Mesothelial cell of epicardium (in vitro differentiated cells): Measurements from ENCODE around the gene LRRFIP2. TPM values are rescaled to one million over a fixed set of nuclear protein-coding genes. Genes with fewer than 3 reads are reported as not detected.

Experiments
- DNase-seq, 2 experiments: peaks; one replicate each; pipeline ENCODE4 v3.0.0; 2021; ENCODE audit warnings: low spot score in 2 of 2; ENCODE audit not compliant: unreplicated experiment in 2 of 2
- H3K27ac Mint-ChIP-seq: 2 replicates; pipeline ENCODE4 v1.8.0; 2021; ENCODE audit warnings: mixed read lengths
- H3K27me3 Mint-ChIP-seq: 2 replicates; pipeline ENCODE4 v1.8.0; 2021; ENCODE audit warnings: low read depth, mixed read lengths
- H3K36me3 Mint-ChIP-seq: 2 replicates; pipeline ENCODE4 v1.8.0; 2021; ENCODE audit warnings: mixed read lengths
- H3K4me1 Mint-ChIP-seq: 2 replicates; pipeline ENCODE4 v1.8.0; 2021; ENCODE audit warnings: mixed read lengths
- H3K4me3 Mint-ChIP-seq: 2 replicates; pipeline ENCODE4 v1.8.0; 2021; ENCODE audit warnings: mild to moderate bottlenecking, moderate library complexity, mixed read lengths
- H3K9me3 Mint-ChIP-seq: 2 replicates; pipeline ENCODE4 v1.8.0; 2021; ENCODE audit warnings: mixed read lengths
- CTCF ChIP-seq: fragments of 200-600 bp; sonication (generic); IDR thresholded peaks from one replicate; pipeline ENCODE4 v1.5.0; 2021; ENCODE audit warnings: antibody characterized with exemption; ENCODE audit not compliant: unreplicated experiment
- total RNA-seq: library from RNA; stranded (reverse); gene quantifications from 3 replicates; pipeline ENCODE4 v1.2.1, GENCODE V29; 2021

The LRRFIP2 gene
- total RNA-seq, 1 donor from 2014 or later: 41.7 TPM

GRCh38 chr3:37197810-37198371 is 23.5 kb upstream of the LRRFIP2 start:
- TF ChIP-seq CTCF: no peak
- no peaks in the 10 kb centered on the region for H3K36me3 Mint-ChIP-seq
- H3K4me3 Mint-ChIP-seq: no peak overlapping the region
- no peak overlapping the region for H3K27ac Mint-ChIP-seq
- no peak for DNase-seq
- no peaks in the 10 kb centered on the region for H3K27me3 Mint-ChIP-seq
- peaks cover 7% of the 10 kb centered on the region for H3K9me3 Mint-ChIP-seq
- H3K4me1 Mint-ChIP-seq: peaks cover 20% of the 10 kb centered on the region

DNA sequence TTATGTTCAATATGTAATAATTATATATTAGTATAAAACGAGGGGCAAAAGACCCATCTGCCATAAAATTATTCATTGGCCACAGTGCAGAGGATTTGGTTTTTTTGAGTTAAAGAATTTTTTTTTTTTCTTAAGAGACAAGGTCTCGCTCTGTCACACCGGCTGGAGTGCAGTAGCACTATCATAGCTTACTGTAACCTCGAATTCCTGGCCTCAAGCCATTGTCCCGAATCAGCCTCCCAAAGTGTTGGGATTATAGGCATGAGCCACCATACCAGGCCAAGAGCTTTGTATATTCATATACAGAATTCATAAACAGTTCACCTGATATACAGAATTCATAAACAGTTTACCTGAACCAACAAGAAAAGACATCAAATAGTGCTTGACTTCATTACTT is 20.2 kb upstream of the LRRFIP2 start:
- Mint-ChIP-seq H3K4me3 (no peak overlapping the region), H3K9me3 (peaks cover 7% of the 10 kb centered on the region), H3K4me1 (peaks cover 18% of the 10 kb centered on the region), H3K36me3 (no peaks in the 10 kb centered on the region), H3K27ac (no peak overlapping the region), H3K27me3 (no peaks in the 10 kb centered on the region)
- no peak for TF ChIP-seq CTCF
- no peak for DNase-seq

GRCh38 chr3:37190667-37191066 is 16.3 kb upstream of the LRRFIP2 start:
- TF ChIP-seq CTCF: no peak
- no peak overlapping the region for H3K4me3 Mint-ChIP-seq
- DNase-seq: no peak
- H3K36me3 Mint-ChIP-seq: no peaks in the 10 kb centered on the region
- no peaks in the 10 kb centered on the region for H3K9me3 Mint-ChIP-seq
- H3K4me1 Mint-ChIP-seq: no peaks in the 10 kb centered on the region
- peaks cover 2% of the 10 kb centered on the region for H3K27me3 Mint-ChIP-seq
- no peak overlapping the region for H3K27ac Mint-ChIP-seq

DNA sequence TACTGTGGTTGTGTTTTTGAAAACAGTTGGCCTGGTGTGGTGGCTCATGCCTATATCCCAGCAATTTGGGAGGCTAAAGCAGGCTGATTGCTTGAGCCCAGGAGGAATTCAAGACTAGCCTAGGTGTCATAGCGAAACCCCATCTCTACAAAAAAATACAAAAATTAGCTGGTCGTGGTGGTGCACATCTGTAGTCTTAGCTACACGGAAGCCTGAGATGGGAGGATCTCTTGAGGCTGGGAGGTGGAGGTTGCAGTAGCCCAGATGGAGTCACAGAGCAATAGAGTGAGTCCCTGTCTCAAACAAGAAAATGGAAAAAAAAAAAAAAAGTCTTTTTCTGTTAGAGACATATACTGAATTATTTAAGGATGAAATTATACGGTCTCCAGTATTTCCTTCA is 14.7 kb upstream of the LRRFIP2 start:
- Mint-ChIP-seq H3K4me1 (no peaks in the 10 kb centered on the region), H3K27me3 (peaks cover 2% of the 10 kb centered on the region), H3K27ac (no peak overlapping the region), H3K9me3 (no peaks in the 10 kb centered on the region), H3K4me3 (no peak overlapping the region), H3K36me3 (no peaks in the 10 kb centered on the region)
- no peak for DNase-seq
- no peak for TF ChIP-seq CTCF

- Mint-ChIP-seq H3K9me3 (no peaks in the 10 kb centered on the region), H3K27me3 (peaks cover 2% of the 10 kb centered on the region), H3K4me3 (no peak overlapping the region), H3K27ac (no peak overlapping the region), H3K4me1 (peaks cover 10% of the 10 kb centered on the region), H3K36me3 (no peaks in the 10 kb centered on the region)
- no peak for TF ChIP-seq CTCF
- no peak for DNase-seq
Observed at GRCh38 chr3:37183976-37184375, 9.6 kb upstream of the LRRFIP2 start.

- Mint-ChIP-seq H3K4me1 (peaks cover 10% of the 10 kb centered on the region), H3K9me3 (no peaks in the 10 kb centered on the region), H3K27me3 (peaks cover 2% of the 10 kb centered on the region), H3K36me3 (no peaks in the 10 kb centered on the region), H3K4me3 (no peak overlapping the region), H3K27ac (no peak overlapping the region)
- TF ChIP-seq CTCF: no peak
- DNase-seq: no peak
Observed at GRCh38 chr3:37183375-37183831, 9.0 kb upstream of the LRRFIP2 start.
